A549 (cell line): Measurements from ENCODE around the gene AFMID. TPM values are rescaled to one million over a fixed set of nuclear protein-coding genes. Genes with fewer than 3 reads are reported as not detected.

Experiments
- ATAC-seq, 2 experiments: fragments of 200-7000 bp in 1 of 2; fragments of >200 bp in 1 of 2; cut with Nextera tagmentation in 1 of 2; cut with Tn5 transposase in 1 of 2; 3 replicates each; pipeline versions ENCODE4 v1.8.0 to v1.9.1; 2018 to 2020; ENCODE audit warnings: mild to moderate bottlenecking in 1 of 2, moderate library complexity in 1 of 2
- CTCF ChIA-PET: fragments of 300-600 bp; sonication (Branson Sonifier 250); formaldehyde crosslinking; extraction: SDS; loops from one replicate; lab custom pipeline; 2021; ENCODE audit warnings: antibody characterized with exemption, inconsistent platforms; lab: Yijun Ruan, JAX
- POLR2A ChIA-PET: fragments of 350-600 bp; formaldehyde crosslinking; extraction: SDS; loops from one replicate; lab custom pipeline; 2021; ENCODE audit warnings: antibody characterized with exemption, inconsistent platforms; lab: Yijun Ruan, JAX
- DNase-seq, 2 experiments: peaks; one replicate each; pipeline versions ENCODE4 v3.0.0 to v3.0.0-alpha.2; 2011 to 2016; ENCODE audit warnings: low read depth in 1 of 2, low spot score in 1 of 2
- FAIRE-seq: peaks from 2 replicates; lab custom pipeline; 2011; peaks lifted over from hg19 to GRCh38; lab: Jason Lieb, UNC
- H3K27ac ChIP-seq, 2 experiments: fragments of >200 bp; sonication (Bioruptor Twin); formaldehyde crosslinking; 3 replicates each; pipeline ENCODE4 v1.5.1; 2016 to 2017
- H3K4me1 ChIP-seq: fragments of >200 bp; sonication (Bioruptor Twin); formaldehyde crosslinking; 3 replicates; pipeline ENCODE4 v1.6.1; 2016
- H3K4me2 ChIP-seq: fragments of >200 bp; sonication (Bioruptor Twin); formaldehyde crosslinking; 3 replicates; pipeline ENCODE4 v1.6.1; 2016
- H3K4me3 ChIP-seq: fragments of >200 bp; sonication (Bioruptor Twin); formaldehyde crosslinking; 3 replicates; pipeline ENCODE4 v1.5.1; 2016
- H3K9me3 ChIP-seq: fragments of >200 bp; sonication (Bioruptor Twin); formaldehyde crosslinking; 3 replicates; pipeline ENCODE4 v1.6.1; 2016
- BHLHE40 ChIP-seq: IDR thresholded peaks from 2 replicates; pipeline ENCODE4 v1.6.1; 2012; ENCODE audit warnings: low read depth, low read length, inconsistent platforms
- CBX2 ChIP-seq: fragments of 200-600 bp; sonication (generic); IDR thresholded peaks from 2 replicates; pipeline ENCODE4 v1.6.1; 2016; ENCODE audit warnings: low read depth, mild to moderate bottlenecking, borderline replicate concordance
- CEBPB ChIP-seq, 2 experiments: fragments of >200 bp in 1 of 2; sonication (Bioruptor Twin) in 1 of 2; formaldehyde crosslinking in 1 of 2; IDR thresholded peaks; 2 replicates each; pipeline ENCODE4 v1.6.1; 2012 to 2016
- CHD4 ChIP-seq: fragments of 200-600 bp; sonication (generic); IDR thresholded peaks from 2 replicates; pipeline ENCODE4 v1.6.1; 2016; ENCODE audit warnings: antibody characterized with exemption, mild to moderate bottlenecking, borderline replicate concordance
- EP300 ChIP-seq, 2 experiments: fragments of >200 bp; sonication (Bioruptor Twin); formaldehyde crosslinking; IDR thresholded peaks; 2 replicates in 1 of 2; 3 replicates in 1 of 2; pipeline ENCODE4 v1.6.1; 2016 to 2017
- HDAC2 ChIP-seq: fragments of 200-600 bp; sonication (generic); IDR thresholded peaks from 2 replicates; pipeline ENCODE4 v1.6.1; 2016
- JUNB ChIP-seq: fragments of >200 bp; sonication (Bioruptor Twin); formaldehyde crosslinking; IDR thresholded peaks from 2 replicates; pipeline ENCODE4 v1.6.1; 2016
- KDM1A ChIP-seq: fragments of 200-600 bp; sonication (generic); IDR thresholded peaks from 2 replicates; pipeline ENCODE4 v1.6.1; 2016; ENCODE audit warnings: low read depth, mild to moderate bottlenecking
- NPAS2 ChIP-seq: fragments of 250-450 bp; sonication (Bioruptor Pico); IDR thresholded peaks from 2 replicates; pipeline ENCODE4 v1.8.0; 2022; ENCODE audit warnings: mild to moderate bottlenecking, moderate library complexity, borderline replicate concordance
- NR3C1 ChIP-seq: fragments of >200 bp; sonication (Bioruptor Twin); formaldehyde crosslinking; IDR thresholded peaks from 3 replicates; pipeline ENCODE4 v1.6.1; 2017
- RAD21 ChIP-seq, 2 experiments: fragments of >200 bp in 1 of 2; sonication (Bioruptor Twin) in 1 of 2; formaldehyde crosslinking in 1 of 2; IDR thresholded peaks in 1 of 2; conservative IDR thresholded peaks in 1 of 2; 2 replicates in 1 of 2; 3 replicates in 1 of 2; pipeline ENCODE4 v1.6.1; 2012 to 2018; ENCODE audit warnings: inconsistent platforms in 1 of 2
- RFX5 ChIP-seq: fragments of 450-650 bp; IDR thresholded peaks from 2 replicates; pipeline ENCODE4 v1.7.1; 2014; ENCODE audit warnings: antibody characterized with exemption, mild to moderate bottlenecking, moderate library complexity
- SREBF2 ChIP-seq: fragments of 450-650 bp; IDR thresholded peaks from 2 replicates; pipeline ENCODE4 v1.6.1; 2014; ENCODE audit warnings: mild to moderate bottlenecking, moderate library complexity
- ZSCAN20 ChIP-seq: fragments of 250-450 bp; sonication (Bioruptor Pico); IDR thresholded peaks from 2 replicates; pipeline ENCODE4 v1.8.0; 2022; ENCODE audit warnings: mild to moderate bottlenecking, moderate library complexity
- WGBS: methylation state at CpG from one replicate; pipeline ENCODE4 v1.1.6; 2017; ENCODE audit errors: missing lambda C conversion rate; 5-methylcytosine and 5-hydroxymethylcytosine counted together
- polyA plus RNA-seq, 4 experiments: library from polyadenylated mRNA; depleted of rRNA in 3 of 4; stranded (reverse); fragments of >200 nt; fragmentation: RNase III in 1 of 4; extraction: RNeasy Plus Mini Kit Qiagen cat#74134 plus additional on column Dnase treatment in 1 of 4; gene quantifications; 2 replicates in 3 of 4; 3 replicates in 1 of 4; pipeline ENCODE4 v1.2.3, GENCODE V29; 2011 to 2017
- TF ChIP-seq, protein P1 (sequence below): fragments of >200 bp; sonication (Bioruptor Twin); formaldehyde crosslinking; IDR thresholded peaks from 2 replicates; pipeline ENCODE4 v1.6.1; 2016
- TF ChIP-seq, protein P2 (sequence below): fragments of 250-450 bp; sonication (Bioruptor Pico); IDR thresholded peaks from 2 replicates; pipeline ENCODE4 v1.5.0; 2020; ENCODE audit warnings: low read depth, mild to moderate bottlenecking, moderate library complexity
- TF ChIP-seq, protein P3 (sequence below): fragments of >200 bp; sonication (Bioruptor Twin); formaldehyde crosslinking; IDR thresholded peaks from 3 replicates; pipeline ENCODE4 v1.6.1; 2016
- TF ChIP-seq, protein P4 (sequence below): IDR thresholded peaks from 2 replicates; pipeline ENCODE4 v1.6.1; 2012; ENCODE audit warnings: low read depth, borderline replicate concordance
- TF ChIP-seq, protein P5 (sequence below): fragments of 450-650 bp; IDR thresholded peaks from 2 replicates; pipeline ENCODE4 v1.6.1; 2014; ENCODE audit warnings: antibody characterized with exemption
- TF ChIP-seq, protein P6 (sequence below): fragments of >200 bp; sonication (Bioruptor Twin); formaldehyde crosslinking; IDR thresholded peaks from 3 replicates; pipeline ENCODE4 v1.5.1; 2016
- TF ChIP-seq, protein P7 (sequence below): IDR thresholded peaks from 2 replicates; pipeline ENCODE4 v1.6.1; 2012

The AFMID gene
- polyA plus RNA-seq, 2 of the 4 experiments (the other 2 are of a cell fraction), result 33.4 to 43.4 TPM

DNA sequence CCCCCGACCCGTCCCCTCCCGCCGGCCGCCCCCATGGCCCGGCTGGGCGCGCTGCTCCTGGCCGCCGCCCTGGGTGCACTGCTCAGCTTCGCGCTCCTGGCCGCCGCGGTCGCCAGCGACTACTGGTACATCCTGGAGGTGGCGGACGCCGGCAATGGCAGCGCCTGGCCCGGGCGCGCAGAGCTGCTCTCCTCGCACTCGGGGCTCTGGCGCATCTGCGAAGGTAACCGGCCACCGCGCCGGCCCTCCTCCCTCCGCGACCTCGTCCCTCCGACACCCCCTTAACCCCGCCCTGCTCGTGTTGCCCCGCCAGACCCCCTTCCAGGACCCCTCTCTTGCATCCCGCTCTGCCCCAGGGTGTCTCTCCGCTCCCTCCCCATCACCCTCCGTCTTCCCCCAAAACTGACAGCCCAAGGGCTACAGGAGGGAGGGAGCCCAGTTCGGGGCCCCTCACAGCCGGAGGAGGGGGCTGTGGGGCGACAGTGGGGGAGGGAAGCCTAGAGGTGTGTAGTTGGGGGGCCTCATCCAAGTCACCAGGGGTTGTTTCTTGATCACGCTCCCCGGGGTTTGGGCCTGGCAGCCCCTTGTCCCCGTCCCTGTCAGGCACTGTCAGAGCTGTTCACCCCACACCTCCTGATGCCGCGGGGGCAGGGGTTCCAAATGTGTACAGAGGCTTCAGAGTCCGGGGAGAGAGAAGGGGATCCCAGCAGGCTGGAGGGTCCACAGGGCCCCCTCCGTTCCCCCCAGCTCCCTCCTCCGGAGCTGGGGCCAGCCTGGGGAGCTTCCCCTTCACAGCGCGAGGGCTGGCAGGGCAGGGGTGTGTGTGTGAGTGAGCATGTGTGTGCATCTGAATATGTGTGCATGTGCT is 45.1 kb downstream of the AFMID start:
- 49% methylated on average over 43 of the region's 55 CpGs for WGBS
- Histone ChIP-seq H3K4me3 (peak overlapping the region; percentile 35; the same call in 2 of the 3 replicates), H3K9me3 (no peaks in the 10 kb centered on the region), H3K4me1 (no peaks in the 10 kb centered on the region; the same call in 2 of the 3 replicates), H3K27ac (peak overlapping the region in 1 of 2 experiments; percentile 61; a peak in 2 of 6 replicates), H3K4me2 (peak overlapping the region; percentile 76)
- TF ChIP-seq, protein P1, sequence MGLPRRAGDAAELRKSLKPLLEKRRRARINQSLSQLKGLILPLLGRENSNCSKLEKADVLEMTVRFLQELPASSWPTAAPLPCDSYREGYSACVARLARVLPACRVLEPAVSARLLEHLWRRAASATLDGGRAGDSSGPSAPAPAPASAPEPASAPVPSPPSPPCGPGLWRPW, result no peak
- TF ChIP-seq JUNB, result no peak
- no peak for TF ChIP-seq BHLHE40
- TF ChIP-seq NR3C1, result no peak
- TF ChIP-seq, protein P2, sequence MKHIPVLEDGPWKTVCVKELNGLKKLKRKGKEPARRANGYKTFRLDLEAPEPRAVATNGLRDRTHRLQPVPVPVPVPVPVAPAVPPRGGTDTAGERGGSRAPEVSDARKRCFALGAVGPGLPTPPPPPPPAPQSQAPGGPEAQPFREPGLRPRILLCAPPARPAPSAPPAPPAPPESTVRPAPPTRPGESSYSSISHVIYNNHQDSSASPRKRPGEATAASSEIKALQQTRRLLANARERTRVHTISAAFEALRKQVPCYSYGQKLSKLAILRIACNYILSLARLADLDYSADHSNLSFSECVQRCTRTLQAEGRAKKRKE (CRISPR knock-in tag), result no peak
- TF ChIP-seq HDAC2, result no peak
- no peak for TF ChIP-seq EP300 (IDR thresholded peaks at IDR 0.05)
- FAIRE-seq (no peak), DNase-seq (no peak), ATAC-seq (peak in 1 of 2 experiments; percentile 38; a peak in 3 of 6 replicates)
- ChIA-PET POLR2A (no interaction called here), CTCF (interaction anchor here (0.9 to 1.5 kb wide), 3 partner anchors 9 to 126 kb away, joined by 3 to 10 read pairs (median 3); no protein-coding TSS in a partner anchor)

DNA sequence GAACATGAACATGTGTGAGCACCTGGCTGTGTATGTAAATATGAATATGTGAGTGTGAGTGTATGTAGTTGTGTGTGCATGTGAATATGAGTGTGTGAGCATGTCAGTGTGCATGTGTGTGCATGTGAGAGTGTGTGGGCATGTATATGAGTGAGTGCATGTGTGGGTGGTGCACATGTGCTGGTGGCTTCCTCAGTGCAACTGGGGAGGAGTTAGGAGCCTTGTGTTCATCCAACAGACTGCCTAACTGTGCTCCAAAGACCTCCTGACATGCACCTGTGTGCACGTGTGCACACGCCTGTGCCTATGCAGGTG is 45.7 kb downstream of the AFMID start:
- Histone ChIP-seq H3K4me3 (no peak overlapping the region), H3K27ac (no peak overlapping the region), H3K9me3 (no peaks in the 10 kb centered on the region), H3K4me1 (no peaks in the 10 kb centered on the region; the same call in 2 of the 3 replicates), H3K4me2 (no peak overlapping the region)
- TF ChIP-seq, protein P2 (CRISPR knock-in tag), result no peak
- TF ChIP-seq, protein P3, sequence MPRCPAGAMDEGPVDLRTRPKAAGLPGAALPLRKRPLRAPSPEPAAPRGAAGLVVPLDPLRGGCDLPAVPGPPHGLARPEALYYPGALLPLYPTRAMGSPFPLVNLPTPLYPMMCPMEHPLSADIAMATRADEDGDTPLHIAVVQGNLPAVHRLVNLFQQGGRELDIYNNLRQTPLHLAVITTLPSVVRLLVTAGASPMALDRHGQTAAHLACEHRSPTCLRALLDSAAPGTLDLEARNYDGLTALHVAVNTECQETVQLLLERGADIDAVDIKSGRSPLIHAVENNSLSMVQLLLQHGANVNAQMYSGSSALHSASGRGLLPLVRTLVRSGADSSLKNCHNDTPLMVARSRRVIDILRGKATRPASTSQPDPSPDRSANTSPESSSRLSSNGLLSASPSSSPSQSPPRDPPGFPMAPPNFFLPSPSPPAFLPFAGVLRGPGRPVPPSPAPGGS, result no peak
- no peak for TF ChIP-seq KDM1A
- no peak for TF ChIP-seq CHD4
- no peak for TF ChIP-seq RAD21 (conservative IDR thresholded peaks at IDR 0.05 in 1 of 2, IDR thresholded peaks at IDR 0.05 in 1 of 2)
- no peak for TF ChIP-seq RFX5
- no peak for TF ChIP-seq NPAS2
- TF ChIP-seq, protein P4, sequence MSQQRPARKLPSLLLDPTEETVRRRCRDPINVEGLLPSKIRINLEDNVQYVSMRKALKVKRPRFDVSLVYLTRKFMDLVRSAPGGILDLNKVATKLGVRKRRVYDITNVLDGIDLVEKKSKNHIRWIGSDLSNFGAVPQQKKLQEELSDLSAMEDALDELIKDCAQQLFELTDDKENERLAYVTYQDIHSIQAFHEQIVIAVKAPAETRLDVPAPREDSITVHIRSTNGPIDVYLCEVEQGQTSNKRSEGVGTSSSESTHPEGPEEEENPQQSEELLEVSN, result no peak
- no peak for TF ChIP-seq CEBPB (IDR thresholded peaks at IDR 0.05)
- no peak for TF ChIP-seq ZSCAN20
- no peak for TF ChIP-seq CBX2
- no peak for TF ChIP-seq SREBF2
- TF ChIP-seq, protein P5, sequence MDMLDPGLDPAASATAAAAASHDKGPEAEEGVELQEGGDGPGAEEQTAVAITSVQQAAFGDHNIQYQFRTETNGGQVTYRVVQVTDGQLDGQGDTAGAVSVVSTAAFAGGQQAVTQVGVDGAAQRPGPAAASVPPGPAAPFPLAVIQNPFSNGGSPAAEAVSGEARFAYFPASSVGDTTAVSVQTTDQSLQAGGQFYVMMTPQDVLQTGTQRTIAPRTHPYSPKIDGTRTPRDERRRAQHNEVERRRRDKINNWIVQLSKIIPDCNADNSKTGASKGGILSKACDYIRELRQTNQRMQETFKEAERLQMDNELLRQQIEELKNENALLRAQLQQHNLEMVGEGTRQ, result no peak
- TF ChIP-seq, protein P6, sequence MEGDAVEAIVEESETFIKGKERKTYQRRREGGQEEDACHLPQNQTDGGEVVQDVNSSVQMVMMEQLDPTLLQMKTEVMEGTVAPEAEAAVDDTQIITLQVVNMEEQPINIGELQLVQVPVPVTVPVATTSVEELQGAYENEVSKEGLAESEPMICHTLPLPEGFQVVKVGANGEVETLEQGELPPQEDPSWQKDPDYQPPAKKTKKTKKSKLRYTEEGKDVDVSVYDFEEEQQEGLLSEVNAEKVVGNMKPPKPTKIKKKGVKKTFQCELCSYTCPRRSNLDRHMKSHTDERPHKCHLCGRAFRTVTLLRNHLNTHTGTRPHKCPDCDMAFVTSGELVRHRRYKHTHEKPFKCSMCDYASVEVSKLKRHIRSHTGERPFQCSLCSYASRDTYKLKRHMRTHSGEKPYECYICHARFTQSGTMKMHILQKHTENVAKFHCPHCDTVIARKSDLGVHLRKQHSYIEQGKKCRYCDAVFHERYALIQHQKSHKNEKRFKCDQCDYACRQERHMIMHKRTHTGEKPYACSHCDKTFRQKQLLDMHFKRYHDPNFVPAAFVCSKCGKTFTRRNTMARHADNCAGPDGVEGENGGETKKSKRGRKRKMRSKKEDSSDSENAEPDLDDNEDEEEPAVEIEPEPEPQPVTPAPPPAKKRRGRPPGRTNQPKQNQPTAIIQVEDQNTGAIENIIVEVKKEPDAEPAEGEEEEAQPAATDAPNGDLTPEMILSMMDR, result no peak
- TF ChIP-seq, protein P7, sequence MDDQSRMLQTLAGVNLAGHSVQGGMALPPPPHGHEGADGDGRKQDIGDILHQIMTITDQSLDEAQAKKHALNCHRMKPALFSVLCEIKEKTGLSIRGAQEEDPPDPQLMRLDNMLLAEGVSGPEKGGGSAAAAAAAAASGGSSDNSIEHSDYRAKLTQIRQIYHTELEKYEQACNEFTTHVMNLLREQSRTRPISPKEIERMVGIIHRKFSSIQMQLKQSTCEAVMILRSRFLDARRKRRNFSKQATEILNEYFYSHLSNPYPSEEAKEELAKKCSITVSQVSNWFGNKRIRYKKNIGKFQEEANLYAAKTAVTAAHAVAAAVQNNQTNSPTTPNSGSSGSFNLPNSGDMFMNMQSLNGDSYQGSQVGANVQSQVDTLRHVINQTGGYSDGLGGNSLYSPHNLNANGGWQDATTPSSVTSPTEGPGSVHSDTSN, result no peak
- no peak for TF ChIP-seq HDAC2
- TF ChIP-seq, protein P1, result no peak
- 97% methylated on average over 2 of the region's 2 CpGs for WGBS
- DNase-seq (no peak), ATAC-seq (no peak), FAIRE-seq (no peak)
- ChIA-PET CTCF (interaction anchor here (0.9 kb wide), 1 partner anchor 126 kb away, joined by 3 read pairs; no protein-coding TSS in a partner anchor), POLR2A (no interaction called here)
